Lower leg skin (tissue), 3 donors: ENCODE data around the gene PBXIP1.
"Not testable (repeated sequence)": the region's sequence is repeated elsewhere in the genome, so short reads cannot be mapped to it uniquely, and the experiment has no call there.

Source experiments
- CTCF ChIP-seq, 3 donors: fragments of 450-650 bp; IDR thresholded peaks; one replicate each; pipeline ENCODE4 v1.5.1; 2016; ENCODE audit warnings: antibody characterized with exemption in 3 of 3, mild to moderate bottlenecking in 3 of 3, moderate library complexity in 2 of 3
- POLR2A ChIP-seq, 2 donors: fragments of 450-650 bp; IDR thresholded peaks; one replicate each; pipeline ENCODE4 v1.6.1; 2016 to 2017; ENCODE audit warnings: antibody characterized with exemption in 2 of 2, mild to moderate bottlenecking in 1 of 2, moderate library complexity in 1 of 2

DNA sequence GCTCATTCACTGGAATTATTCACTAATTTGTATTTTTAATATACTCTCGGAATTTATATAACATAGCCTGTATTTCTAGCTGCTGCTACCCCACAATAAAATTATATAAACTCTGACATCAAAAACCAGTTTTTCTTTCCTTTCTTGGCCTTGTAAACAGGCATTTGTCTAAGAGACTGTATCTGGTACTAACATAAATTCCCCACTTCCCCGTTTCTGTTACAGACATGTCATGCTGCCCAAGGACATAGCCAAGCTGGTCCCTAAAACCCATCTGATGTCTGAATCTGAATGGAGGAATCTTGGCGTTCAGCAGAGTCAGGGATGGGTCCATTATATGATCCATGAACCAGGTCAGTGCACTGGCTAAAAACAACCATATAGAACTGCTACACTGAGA, 21.9 kb upstream of the PBXIP1 start:
- not testable (repeated sequence) for TF ChIP-seq POLR2A, CTCF (IDR thresholded peaks at IDR 0.05)
